Measurements from ENCODE around the gene PRSS21.
A peak's percentile ranks its signal among the peaks of the same experiment; 100 is the strongest.

The PRSS21 gene

DNA sequence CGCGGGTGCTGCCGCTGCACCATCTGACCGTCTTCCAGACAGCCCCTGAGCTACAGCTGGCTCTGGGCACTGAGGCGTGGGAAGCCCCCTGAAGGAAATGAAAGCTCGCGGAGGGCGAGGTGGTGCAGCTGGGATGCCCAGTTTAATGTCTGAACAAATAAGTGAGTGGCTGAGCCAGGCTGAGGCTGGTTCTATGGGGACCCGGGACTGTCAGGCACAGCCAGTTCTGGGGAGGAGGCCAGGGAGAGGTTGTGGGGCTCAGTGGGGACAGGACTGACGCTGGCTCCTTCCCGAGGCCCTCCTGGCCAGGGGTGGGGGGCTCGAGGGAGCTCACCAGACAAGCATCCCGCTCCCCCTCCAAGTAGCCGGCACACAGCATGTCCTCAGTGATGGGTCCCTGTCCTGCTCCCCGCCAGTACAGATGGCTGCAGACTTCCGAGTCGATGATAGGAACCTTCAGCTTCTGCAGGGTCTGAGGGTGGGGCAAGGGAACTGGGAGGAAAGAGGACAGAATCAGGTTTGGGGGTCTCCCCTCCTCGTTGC, 36.6 kb downstream of the PRSS21 start:
- TF ChIP-seq, protein P1, sequence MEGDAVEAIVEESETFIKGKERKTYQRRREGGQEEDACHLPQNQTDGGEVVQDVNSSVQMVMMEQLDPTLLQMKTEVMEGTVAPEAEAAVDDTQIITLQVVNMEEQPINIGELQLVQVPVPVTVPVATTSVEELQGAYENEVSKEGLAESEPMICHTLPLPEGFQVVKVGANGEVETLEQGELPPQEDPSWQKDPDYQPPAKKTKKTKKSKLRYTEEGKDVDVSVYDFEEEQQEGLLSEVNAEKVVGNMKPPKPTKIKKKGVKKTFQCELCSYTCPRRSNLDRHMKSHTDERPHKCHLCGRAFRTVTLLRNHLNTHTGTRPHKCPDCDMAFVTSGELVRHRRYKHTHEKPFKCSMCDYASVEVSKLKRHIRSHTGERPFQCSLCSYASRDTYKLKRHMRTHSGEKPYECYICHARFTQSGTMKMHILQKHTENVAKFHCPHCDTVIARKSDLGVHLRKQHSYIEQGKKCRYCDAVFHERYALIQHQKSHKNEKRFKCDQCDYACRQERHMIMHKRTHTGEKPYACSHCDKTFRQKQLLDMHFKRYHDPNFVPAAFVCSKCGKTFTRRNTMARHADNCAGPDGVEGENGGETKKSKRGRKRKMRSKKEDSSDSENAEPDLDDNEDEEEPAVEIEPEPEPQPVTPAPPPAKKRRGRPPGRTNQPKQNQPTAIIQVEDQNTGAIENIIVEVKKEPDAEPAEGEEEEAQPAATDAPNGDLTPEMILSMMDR (IDR thresholded peaks at IDR 0.05; ENCODE audit: control extremely low read depth, extremely low read depth, low read depth, missing control alignments), result no peak
- DNase-seq (ENCODE audit: extremely low spot score), result no peak
- ChIA-PET CTCF (interaction anchor here (0.8 to 2.9 kb wide), 7 partner anchors 9 to 73 kb away, joined by 3 to 11 read pairs (median 5); no protein-coding TSS in a partner anchor), POLR2A (interaction anchor here (0.6 kb wide), 1 partner anchor 72 kb away, joined by 6 read pairs; no protein-coding TSS in a partner anchor)

DNA sequence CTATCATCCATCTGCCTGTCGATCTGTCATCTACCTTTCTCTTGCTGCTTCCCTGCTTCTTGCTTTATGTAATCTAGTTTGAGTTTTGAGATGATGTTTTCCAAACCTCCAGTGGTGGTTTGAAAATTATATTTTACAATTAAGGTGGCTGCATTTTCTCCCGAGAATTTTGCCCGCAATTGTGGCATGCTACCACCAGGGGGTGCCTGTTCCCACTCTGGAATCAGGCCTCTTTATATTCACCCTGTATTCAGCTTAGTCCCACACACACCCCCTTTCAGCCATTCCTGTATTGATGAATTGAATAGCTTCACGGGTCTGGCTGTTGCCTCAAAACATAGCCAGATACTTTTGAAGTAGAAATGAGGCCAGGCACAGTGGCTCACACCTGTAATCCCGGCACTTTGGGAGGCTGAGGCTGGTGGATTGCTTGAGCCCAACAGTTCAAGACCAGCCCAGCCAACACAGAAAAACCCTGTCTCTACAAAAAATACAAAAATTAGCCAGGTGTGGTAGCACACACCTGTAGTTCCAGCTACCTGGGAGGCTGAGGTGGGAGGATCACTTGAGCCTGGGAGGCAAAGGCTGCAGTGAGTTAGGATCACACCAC, 37.8 kb downstream of the PRSS21 start:
- ChIA-PET POLR2A (no interaction called here), CTCF (interaction anchor here (1.2 to 2.9 kb wide), 4 partner anchors 8 to 72 kb away, joined by 5 to 11 read pairs (median 6); no protein-coding TSS in a partner anchor)
- DNase-seq (ENCODE audit: extremely low spot score), result peak; percentile 19
- TF ChIP-seq, protein P1 (IDR thresholded peaks at IDR 0.05; ENCODE audit: control extremely low read depth, extremely low read depth, low read depth, missing control alignments), result peak; percentile 19

DNA sequence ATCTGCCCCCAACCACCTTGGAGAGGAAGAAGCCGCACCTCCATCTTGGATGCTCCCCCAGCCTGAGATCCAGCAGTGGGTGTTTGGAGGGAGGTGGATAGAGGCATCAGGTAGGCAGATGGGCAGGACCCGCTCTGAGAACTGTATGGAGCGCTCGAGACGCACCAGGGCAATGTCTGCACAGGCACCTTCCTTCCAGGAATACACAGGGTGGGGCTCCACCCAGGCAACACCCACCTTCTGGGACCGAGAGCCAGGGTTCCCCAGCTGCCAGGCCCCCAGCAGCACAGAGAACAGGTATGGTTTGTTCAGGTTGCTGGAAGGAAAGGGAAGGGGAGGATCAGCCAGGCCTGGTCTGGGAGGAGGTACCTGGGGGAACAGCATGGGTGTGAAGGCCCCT, 38.5 kb downstream of the PRSS21 start:
- DNase-seq (ENCODE audit: extremely low spot score), result peak; percentile 14
- POLR2A ChIA-PET, result no interaction called here

DNA sequence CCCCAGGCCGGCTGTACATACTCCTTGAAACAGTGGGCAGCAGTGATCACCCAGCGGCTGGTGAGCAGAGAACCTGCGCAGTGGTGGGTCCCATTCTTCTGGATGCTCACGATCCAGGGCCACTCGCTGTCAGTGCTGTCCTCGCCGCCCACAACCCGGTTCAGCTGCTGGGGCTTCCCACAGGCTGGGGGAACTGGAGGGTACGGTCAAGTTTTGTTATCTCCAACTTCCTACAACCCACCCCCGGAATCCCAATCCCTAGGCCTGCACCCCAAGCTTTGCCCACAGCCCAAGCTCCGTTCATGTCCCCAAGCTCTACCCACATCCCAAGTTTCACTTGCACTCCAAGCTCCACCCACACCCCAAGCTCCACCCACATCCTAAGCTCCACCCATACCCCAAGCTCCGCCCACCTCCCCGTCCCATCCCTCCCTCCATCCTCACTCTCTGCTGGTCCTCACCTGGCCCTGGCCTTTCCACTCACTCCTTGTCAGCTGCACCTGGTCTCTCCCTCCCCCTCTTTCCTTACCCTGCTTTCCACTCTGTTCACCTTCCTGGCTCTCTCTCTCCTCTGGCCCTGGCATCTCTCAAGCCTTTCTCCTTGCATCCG, 39.1 kb downstream of the PRSS21 start:
- CTCF ChIA-PET, result interaction anchor here (0.7 to 1.6 kb wide), 2 partner anchors 12 to 18 kb away, joined by 4 to 9 read pairs; no protein-coding TSS in a partner anchor
- TF ChIP-seq, protein P1 (IDR thresholded peaks at IDR 0.05; ENCODE audit: control extremely low read depth, extremely low read depth, low read depth, missing control alignments), result no peak
- DNase-seq (ENCODE audit: extremely low spot score), result peak; percentile 22
- POLR2A ChIA-PET, result no interaction called here

More for the DNA sequence above, 38.5 kb downstream of the PRSS21 start:
- CTCF ChIA-PET, result interaction anchor here (1.6 to 2.9 kb wide), 2 partner anchors 13 to 16 kb away, joined by 9 to 11 read pairs; no protein-coding TSS in a partner anchor
- TF ChIP-seq, protein P1 (IDR thresholded peaks at IDR 0.05; ENCODE audit: control extremely low read depth, extremely low read depth, low read depth, missing control alignments), result no peak

DNA sequence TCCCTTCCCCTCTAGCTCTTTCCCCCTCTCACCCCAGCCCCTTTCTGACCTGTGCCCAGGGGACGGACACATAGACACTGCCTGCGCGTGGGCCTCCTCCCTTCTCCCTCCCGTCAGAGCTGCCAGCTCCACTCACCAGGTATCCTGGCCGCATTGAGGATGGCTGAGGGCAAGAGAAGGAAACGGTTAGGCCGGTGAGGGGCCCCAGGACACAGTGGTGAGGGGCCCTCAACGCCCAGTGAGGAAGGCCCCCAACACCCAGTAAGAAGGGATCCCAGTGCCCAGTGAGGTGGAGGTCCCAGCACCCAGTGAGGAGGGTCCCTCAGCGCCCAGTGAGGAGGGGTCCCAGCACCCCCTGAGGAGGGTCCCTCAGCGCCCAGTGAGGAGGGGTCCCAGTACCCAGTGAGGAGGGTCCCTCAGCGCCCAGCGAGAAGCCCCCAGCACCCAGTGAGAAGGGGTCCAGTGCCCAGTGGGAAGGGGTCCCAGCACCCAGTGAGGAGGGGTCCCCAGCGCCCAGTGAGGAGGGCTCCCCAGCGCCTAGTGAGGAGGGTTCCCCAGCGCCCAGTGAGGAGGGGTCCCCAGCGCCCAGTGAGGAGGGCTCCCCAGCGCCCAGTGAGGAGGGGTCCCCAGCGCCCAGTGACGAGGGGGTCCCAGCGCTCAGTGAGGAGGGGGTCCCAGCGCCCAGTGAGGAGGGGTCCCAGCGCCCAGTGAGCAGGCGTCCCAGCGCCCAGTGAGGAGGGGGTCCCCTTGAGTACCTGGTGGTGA, 39.8 kb downstream of the PRSS21 start:
- DNase-seq (ENCODE audit: extremely low spot score), result no peak
- POLR2A ChIA-PET, result no interaction called here
- CTCF ChIA-PET, result interaction anchor here (0.7 to 1.6 kb wide), 2 partner anchors 11 to 18 kb away, joined by 4 to 9 read pairs; no protein-coding TSS in a partner anchor
- TF ChIP-seq, protein P1 (IDR thresholded peaks at IDR 0.05; ENCODE audit: control extremely low read depth, extremely low read depth, low read depth, missing control alignments), result no peak

Measured in GM10248 (cell line).